ENCODE results near the gene GNL2. TPM values are rescaled to one million over a fixed set of nuclear protein-coding genes. Genes with fewer than 3 reads are reported as not detected.

Gene GNL2
- total and polyA plus RNA-seq, 9 of the 15 experiments (the other 6 are each of a cell fraction or from before 2014, with no cell fraction given) = 156 to 371 (median 263) TPM

DNA sequence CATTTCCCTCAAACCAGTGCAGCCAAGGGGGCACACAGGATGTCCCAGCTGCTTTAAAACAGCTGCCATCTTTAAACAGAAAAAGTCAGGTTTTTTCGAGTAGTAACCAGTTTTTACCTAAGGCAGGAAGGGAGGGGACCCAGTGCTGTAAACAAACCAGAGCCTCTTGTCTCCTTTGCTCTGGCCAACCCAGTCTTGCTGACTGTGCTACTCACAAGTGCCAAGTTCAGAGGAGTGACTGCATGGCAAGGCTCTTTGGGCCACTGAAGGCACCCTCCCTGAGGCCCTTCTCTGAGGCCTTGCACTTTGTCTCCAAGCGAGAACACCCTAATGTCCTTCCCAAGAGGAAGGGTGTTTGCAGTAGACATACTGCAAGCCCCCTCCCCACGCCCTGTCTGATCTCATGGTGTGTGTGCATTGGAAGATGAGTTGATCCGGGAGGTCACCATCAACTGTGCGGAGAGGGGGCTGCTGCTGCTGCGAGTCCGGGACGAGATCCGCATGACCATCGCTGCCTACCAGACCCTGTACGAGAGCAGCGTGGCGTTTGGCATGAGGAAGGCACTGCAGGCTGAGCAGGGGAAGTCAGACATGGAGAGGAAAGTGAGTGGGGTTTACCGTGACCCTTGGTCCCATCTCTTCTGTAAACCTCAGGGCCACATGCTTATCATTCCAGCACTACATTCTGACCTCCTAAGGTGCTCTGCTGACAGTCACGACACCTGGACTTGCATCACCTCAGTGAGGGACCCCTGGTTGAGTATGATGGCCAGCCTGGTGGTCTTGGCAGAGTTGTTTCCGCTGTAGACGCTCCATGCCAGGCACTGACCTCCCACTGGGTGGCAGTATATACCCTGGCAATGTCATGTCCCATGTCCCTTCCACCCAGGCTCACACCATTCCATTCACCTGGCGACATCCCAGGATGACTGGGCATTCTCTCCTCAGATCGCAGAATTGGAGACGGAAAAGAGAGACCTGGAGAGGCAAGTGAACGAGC, 34.3 kb downstream of the GNL2 start:
- Histone ChIP-seq H4K20me1 (replicated peaks; ENCODE audit: control insufficient read depth, insufficient read depth, low read length) (0 out of 2 replicates have a peak, but pooled peaks cover 4% of the 10 kb centered on the region), H3K27ac (ENCODE audit: extremely low read depth, low read depth, low read length) (no peak overlapping the region; the same call in 2 of the 3 replicates), H3K4me3 (no peak overlapping the region), H3K79me2 (ENCODE audit: control insufficient read depth, insufficient read depth, low read length) (no peaks in the 10 kb centered on the region), H3K27me3 (ENCODE audit: control insufficient read depth in 2 of 2, insufficient read depth in 2 of 2, low read length in 2 of 2) (no peaks in the 10 kb centered on the region), H3K36me3 (ENCODE audit: control insufficient read depth, insufficient read depth, low read length) (peaks cover 37% of the 10 kb centered on the region), H3K9me1 (ENCODE audit: control insufficient read depth, insufficient read depth, low read length) (peaks cover 4% of the 10 kb centered on the region), H3K4me2 (ENCODE audit: insufficient read depth, low read length) (no peak overlapping the region), H3K4me1 (replicated peaks in 1 of 2; ENCODE audit: control insufficient read depth in 2 of 2, insufficient read depth in 2 of 2, low read length in 2 of 2) (peaks cover 60 to 61% of the 10 kb centered on the region in 2 experiments), H3K9ac (ENCODE audit: insufficient read depth in 1 of 2, low read depth in 2 of 2, low read length in 2 of 2) (peak overlapping the region in 1 of 2 experiments; percentile 57; a peak in 1 of 4 replicates), H2AFZ (ENCODE audit: low read depth, low read length) (no peak overlapping the region), H3K9me3 (replicated peaks; ENCODE audit: control insufficient read depth, insufficient read depth, low read depth, low read length) (no peaks in the 10 kb centered on the region)
- BruUV-seq (replicated peaks) = no TSS peak
- intact Hi-C loops (cut with micrococcal nuclease) = loop anchor here (5.0 kb wide), 1 partner anchor 121 kb away; no protein-coding TSS in a partner anchor
- CTCF ChIA-PET (ENCODE audit: low intra/inter-chr PET ratio) = interaction anchor here (0.6 to 0.9 kb wide), 2 partner anchors 94 to 122 kb away, joined by 3 read pairs; no protein-coding TSS in a partner anchor
- WGBS (ENCODE audit: insufficient coverage, low coverage, missing lambda C conversion rate) = 94% methylated on average over 21 of the region's 21 CpGs
- ATAC-seq (peak; percentile 70), DNase-seq (ENCODE audit: extremely low read depth in 1 of 4, low spot score in 3 of 4) (peak; percentile 56 to 66 (median 61)), FAIRE-seq (peak; percentile 35)
- POLR2A ChIA-PET = interaction anchor here (0.7 to 1.2 kb wide), 2 partner anchors 107 to 129 kb away, joined by 3 read pairs; a partner anchor contains a TSS
- in situ Hi-C loops (cut with MboI) = no loop called here
- TF ChIP-seq RAD21 (CRISPR knock-in tag; conservative IDR thresholded peaks at IDR 0.05 in 1 of 2, IDR thresholded peaks at IDR 0.05 in 1 of 2) (peak; percentile 27 to 72), CBX1 (IDR thresholded peaks at IDR 0.05; ENCODE audit: low read depth) (peak; percentile 77; the same call in 1 of the 2 replicates), RNF2 (IDR thresholded peaks at IDR 0.05) (no peak), GABPA (tag; conservative IDR thresholded peaks at IDR 0.05; ENCODE audit: low read depth) (no peak), ZNF274 (IDR thresholded peaks at IDR 0.05; ENCODE audit: borderline replicate concordance, low read depth, low read length) (no peak), BMI1 (IDR thresholded peaks at IDR 0.05; ENCODE audit: low read length) (no peak), ZNF431 (CRISPR knock-in tag; IDR thresholded peaks at IDR 0.05) (no peak), GATAD2B (IDR thresholded peaks at IDR 0.05; ENCODE audit: borderline replicate concordance) (no peak), SMARCE1 (IDR thresholded peaks at IDR 0.05) (no peak), ZBTB8A (IDR thresholded peaks at IDR 0.05; ENCODE audit: partially characterized antibody) (no peak), CBX3 (IDR thresholded peaks at IDR 0.05; ENCODE audit: borderline replicate concordance in 1 of 2, low read length in 2 of 2) (peak in 1 of 2 experiments; percentile 82; a peak in 1 of 3 replicates), KLF1 (tag; IDR thresholded peaks at IDR 0.05) (no peak), TBP (optimal IDR thresholded peaks at IDR 0.05; ENCODE audit: low read depth, low read length) (no peak), SP2 (IDR thresholded peaks at IDR 0.05; ENCODE audit: extremely low read depth, low read depth, low read length, poor library complexity, severe bottlenecking) (no peak), HDAC2 (IDR thresholded peaks at IDR 0.05) (peak; percentile 44; the same call in 1 of the 2 replicates), DACH1 (IDR thresholded peaks at IDR 0.05; ENCODE audit: partially characterized antibody) (no peak), HDAC6 (IDR thresholded peaks at IDR 0.05; ENCODE audit: low read depth, low read length) (no peak)
- TF ChIP-seq, protein P1, sequence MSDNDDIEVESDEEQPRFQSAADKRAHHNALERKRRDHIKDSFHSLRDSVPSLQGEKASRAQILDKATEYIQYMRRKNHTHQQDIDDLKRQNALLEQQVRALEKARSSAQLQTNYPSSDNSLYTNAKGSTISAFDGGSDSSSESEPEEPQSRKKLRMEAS (CRISPR knock-in tag; IDR thresholded peaks at IDR 0.05) = peak; percentile 42; the same call in 1 of the 2 replicates
- TF ChIP-seq, protein P2, sequence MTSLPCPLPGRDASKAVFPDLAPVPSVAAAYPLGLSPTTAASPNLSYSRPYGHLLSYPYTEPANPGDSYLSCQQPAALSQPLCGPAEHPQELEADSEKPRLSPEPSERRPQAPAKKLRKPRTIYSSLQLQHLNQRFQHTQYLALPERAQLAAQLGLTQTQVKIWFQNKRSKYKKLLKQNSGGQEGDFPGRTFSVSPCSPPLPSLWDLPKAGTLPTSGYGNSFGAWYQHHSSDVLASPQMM (CRISPR knock-in tag; IDR thresholded peaks at IDR 0.05) = no peak
